PC-3 (cell line): ENCODE data around the gene CACNA1C. TPM values are rescaled to one million over a fixed set of nuclear protein-coding genes. Genes with fewer than 3 reads are reported as not detected.

ENCODE experiments used
- ATAC-seq: fragments of 200-7000 bp; cut with Tn5 transposase; 2 replicates; pipeline ENCODE4 v1.9.1; 2020; ENCODE audit warnings: mild to moderate bottlenecking, moderate library complexity
- BruUV-seq: library from RNA; stranded (reverse); fragments of 400-500 nt; replicated peaks from 2 replicates; lab custom pipeline; 2021; lab: Mats Ljungman, UMichigan
- CTCF ChIA-PET: fragments of 300-600 bp; sonication (Branson Sonifier 250); formaldehyde crosslinking; loops from one replicate; lab custom pipeline; 2022; ENCODE audit warnings: antibody characterized with exemption; lab: Charles Lee
- POLR2A ChIA-PET: fragments of 300-600 bp; sonication (Branson Sonifier 250); formaldehyde crosslinking; loops from one replicate; lab custom pipeline; 2022; ENCODE audit warnings: antibody characterized with exemption; ENCODE audit not compliant: unreplicated experiment; lab: Charles Lee
- DNase-seq: peaks from one replicate; pipeline ENCODE4 v3.0.0-alpha.2; 2015
- H2AFZ ChIP-seq: fragments of 300-600 bp; sonication (generic); 2 replicates; pipeline ENCODE4 v1.6.0; 2016; ENCODE audit warnings: antibody characterized with exemption, low read length
- H3F3A ChIP-seq: fragments of 300-600 bp; sonication (generic); one replicate; pipeline ENCODE4 v1.6.0; 2017; ENCODE audit warnings: antibody characterized with exemption, low read length, control low read depth, mild to moderate bottlenecking; ENCODE audit not compliant: unreplicated experiment
- H3K27ac ChIP-seq: fragments of 300-600 bp; sonication (generic); 2 replicates; pipeline ENCODE4 v1.5.1; 2016; ENCODE audit warnings: mild to moderate bottlenecking, low read length
- H3K27me3 ChIP-seq: fragments of 300-600 bp; sonication (generic); 2 replicates; pipeline ENCODE4 v1.6.1; 2016; ENCODE audit warnings: low read length, mixed read lengths
- H3K36me3 ChIP-seq: fragments of 300-600 bp; sonication (generic); 2 replicates; pipeline ENCODE4 v1.6.1; 2016; ENCODE audit warnings: low read depth, mixed run types, low read length, mixed read lengths
- H3K4me1 ChIP-seq: fragments of 300-600 bp; sonication (generic); 2 replicates; pipeline ENCODE4 v1.5.1; 2016; ENCODE audit warnings: low read length; ENCODE audit not compliant: insufficient read depth
- H3K4me2 ChIP-seq: fragments of 300-600 bp; sonication (generic); 2 replicates; pipeline ENCODE4 v1.6.0; 2016; ENCODE audit warnings: low read length
- H3K4me3 ChIP-seq: fragments of 300-600 bp; sonication (generic); 2 replicates; pipeline ENCODE4 v1.5.1; 2016; ENCODE audit warnings: mild to moderate bottlenecking, low read length, mixed read lengths
- H3K79me2 ChIP-seq: fragments of 300-600 bp; sonication (generic); 2 replicates; pipeline ENCODE4 v1.6.1; 2017; ENCODE audit warnings: low read length, mixed read lengths
- H3K9ac ChIP-seq: fragments of 300-600 bp; sonication (generic); 2 replicates; pipeline ENCODE4 v1.6.0; 2016; ENCODE audit warnings: mild to moderate bottlenecking, low read length
- H3K9me2 ChIP-seq: fragments of 300-600 bp; sonication (generic); replicated peaks from 2 replicates; pipeline ENCODE4 v1.6.1; 2016; ENCODE audit warnings: mixed run types, low read length, mixed read lengths
- H3K9me3 ChIP-seq: fragments of 300-600 bp; sonication (generic); 2 replicates; pipeline ENCODE4 v1.6.1; 2016; ENCODE audit warnings: low read length, mixed read lengths
- H4K20me1 ChIP-seq: fragments of 300-600 bp; sonication (generic); 2 replicates; pipeline ENCODE4 v1.6.1; 2016; ENCODE audit warnings: low read length, mixed read lengths
- EZH2 ChIP-seq: fragments of 300-600 bp; sonication (generic); IDR thresholded peaks from one replicate; pipeline ENCODE4 v1.6.1; 2017; ENCODE audit warnings: antibody characterized with exemption, mild to moderate bottlenecking, low read length; ENCODE audit not compliant: unreplicated experiment
- EZH2phosphoT487 ChIP-seq: fragments of 300-600 bp; sonication (generic); IDR thresholded peaks from 2 replicates; pipeline ENCODE4 v1.6.1; 2018; ENCODE audit warnings: mild to moderate bottlenecking, antibody characterized with exemption, low read length, borderline replicate concordance
- intact Hi-C: fragments of 100-400 bp; cut with micrococcal nuclease; formaldehyde crosslinking; loops from 2 replicates; pipeline ENCODE4 v1.9.0; 2023
- total RNA-seq: library from RNA; depleted of rRNA; stranded (reverse); fragments of >200 nt; gene quantifications from 2 replicates; pipeline ENCODE4 v1.2.3, GENCODE V29; 2014
- TF ChIP-seq, protein P1 (sequence below): fragments of 300-600 bp; sonication (generic); conservative IDR thresholded peaks from 2 replicates; pipeline ENCODE4 v1.5.1; 2017; ENCODE audit warnings: antibody characterized with exemption, low read depth, mild to moderate bottlenecking, low read length

Gene CACNA1C
- total RNA-seq, 1 experiment from 2014 or later, result not detected

DNA sequence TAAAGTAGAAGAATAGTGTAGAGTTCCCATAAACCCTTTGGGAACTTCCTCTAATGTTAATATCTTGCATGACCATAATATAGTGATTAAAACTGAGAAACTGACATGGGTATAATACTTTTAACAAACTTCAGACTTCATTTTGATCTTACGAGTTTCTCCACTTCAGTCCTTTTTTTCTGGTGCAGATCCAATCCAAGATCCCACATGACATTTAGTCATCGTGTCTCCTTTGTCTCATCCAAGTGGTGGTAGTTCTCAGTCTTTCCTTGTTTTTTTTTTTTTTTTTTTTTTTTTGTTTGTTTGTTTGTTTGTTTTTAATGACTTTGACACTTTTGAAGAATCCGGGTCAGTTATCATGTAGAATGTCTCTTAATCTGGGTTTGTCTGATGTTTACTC, 179.2 kb downstream of the CACNA1C start:
- no peak overlapping the region for H3K4me2 ChIP-seq
- peaks cover 10% of the 10 kb centered on the region for H3K27me3 ChIP-seq
- H3K9ac ChIP-seq, result no peak overlapping the region
- ChIA-PET CTCF (no interaction called here), POLR2A (no interaction called here)
- no peaks in the 10 kb centered on the region for H3K79me2 ChIP-seq
- no peak for DNase-seq
- H3K9me2 ChIP-seq, result no peaks in the 10 kb centered on the region
- ATAC-seq, result no peak
- H3K4me1 ChIP-seq, result peaks cover 4% of the 10 kb centered on the region; the same call in 1 of the 2 replicates
- no TSS peak for BruUV-seq
- no peaks in the 10 kb centered on the region for H3K36me3 ChIP-seq
- no peak overlapping the region for H3K4me3 ChIP-seq
- TF ChIP-seq EZH2 (no peak), EZH2phosphoT487 (no peak)
- TF ChIP-seq, protein P1, sequence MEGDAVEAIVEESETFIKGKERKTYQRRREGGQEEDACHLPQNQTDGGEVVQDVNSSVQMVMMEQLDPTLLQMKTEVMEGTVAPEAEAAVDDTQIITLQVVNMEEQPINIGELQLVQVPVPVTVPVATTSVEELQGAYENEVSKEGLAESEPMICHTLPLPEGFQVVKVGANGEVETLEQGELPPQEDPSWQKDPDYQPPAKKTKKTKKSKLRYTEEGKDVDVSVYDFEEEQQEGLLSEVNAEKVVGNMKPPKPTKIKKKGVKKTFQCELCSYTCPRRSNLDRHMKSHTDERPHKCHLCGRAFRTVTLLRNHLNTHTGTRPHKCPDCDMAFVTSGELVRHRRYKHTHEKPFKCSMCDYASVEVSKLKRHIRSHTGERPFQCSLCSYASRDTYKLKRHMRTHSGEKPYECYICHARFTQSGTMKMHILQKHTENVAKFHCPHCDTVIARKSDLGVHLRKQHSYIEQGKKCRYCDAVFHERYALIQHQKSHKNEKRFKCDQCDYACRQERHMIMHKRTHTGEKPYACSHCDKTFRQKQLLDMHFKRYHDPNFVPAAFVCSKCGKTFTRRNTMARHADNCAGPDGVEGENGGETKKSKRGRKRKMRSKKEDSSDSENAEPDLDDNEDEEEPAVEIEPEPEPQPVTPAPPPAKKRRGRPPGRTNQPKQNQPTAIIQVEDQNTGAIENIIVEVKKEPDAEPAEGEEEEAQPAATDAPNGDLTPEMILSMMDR, result no peak
- H4K20me1 ChIP-seq, result no peaks in the 10 kb centered on the region
- no peak overlapping the region for H3K27ac ChIP-seq
- no peaks in the 10 kb centered on the region for H3F3A ChIP-seq
- intact Hi-C loops, result no loop called here
- H3K9me3 ChIP-seq, result no peaks in the 10 kb centered on the region
- H2AFZ ChIP-seq, result no peak overlapping the region

DNA sequence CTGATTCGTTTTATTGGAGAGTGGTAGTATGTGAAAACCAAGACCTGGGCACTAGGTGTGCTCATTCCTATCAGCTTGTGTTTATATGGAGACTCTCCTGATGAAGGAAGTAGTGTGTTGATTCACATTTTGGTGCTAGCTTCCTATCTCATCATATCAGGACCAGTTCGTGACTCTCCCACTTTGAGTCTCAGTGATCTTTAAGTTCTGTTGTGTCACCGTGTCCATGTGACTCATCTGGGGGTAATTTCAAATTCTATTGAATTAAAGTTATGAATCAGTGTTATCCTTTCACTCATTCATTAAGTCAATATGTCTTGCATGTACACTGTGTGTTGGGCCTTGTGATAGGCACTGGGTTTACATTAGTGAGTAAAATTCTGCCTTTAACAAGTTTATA, 180.2 kb downstream of the CACNA1C start:
- Histone ChIP-seq H3K4me1 (peaks cover 4% of the 10 kb centered on the region; the same call in 1 of the 2 replicates), H2AFZ (no peak overlapping the region), H3K9me3 (no peaks in the 10 kb centered on the region), H3F3A (no peaks in the 10 kb centered on the region), H3K9me2 (no peaks in the 10 kb centered on the region), H3K27me3 (peaks cover 8% of the 10 kb centered on the region; the same call in 1 of the 2 replicates), H3K9ac (no peak overlapping the region), H3K27ac (no peak overlapping the region), H4K20me1 (no peaks in the 10 kb centered on the region), H3K4me3 (no peak overlapping the region), H3K36me3 (no peaks in the 10 kb centered on the region), H3K79me2 (no peaks in the 10 kb centered on the region), H3K4me2 (no peak overlapping the region)
- DNase-seq (peak; percentile 65), ATAC-seq (no peak)
- intact Hi-C loops, result no loop called here
- ChIA-PET CTCF (no interaction called here), POLR2A (no interaction called here)
- TF ChIP-seq EZH2 (no peak), EZH2phosphoT487 (no peak)
- TF ChIP-seq, protein P1, result no peak
- no TSS peak for BruUV-seq

DNA sequence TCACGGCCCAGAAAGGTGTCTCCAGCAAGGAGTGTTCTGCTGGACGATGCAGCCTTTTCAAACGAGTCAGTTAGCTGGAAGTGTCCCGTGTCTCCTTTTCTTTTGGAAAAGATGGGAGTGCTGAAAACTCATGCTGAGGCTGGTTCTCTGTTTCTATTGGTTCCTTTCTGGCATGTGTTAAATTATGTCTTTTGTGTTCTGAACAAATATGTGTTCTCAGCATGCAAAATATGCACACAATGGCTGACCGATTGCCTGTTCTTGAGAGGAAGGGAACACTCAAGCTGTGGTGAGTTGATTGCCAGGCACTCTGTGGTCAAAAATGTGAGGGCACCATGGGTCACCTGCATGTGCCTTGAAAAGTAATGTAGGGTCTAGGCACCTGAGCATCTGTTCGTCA, 181.3 kb downstream of the CACNA1C start:
- Histone ChIP-seq H3K4me2 (no peak overlapping the region), H3K36me3 (no peaks in the 10 kb centered on the region), H3K4me3 (no peak overlapping the region), H4K20me1 (no peaks in the 10 kb centered on the region), H3F3A (no peaks in the 10 kb centered on the region), H3K9me2 (no peaks in the 10 kb centered on the region), H3K79me2 (no peaks in the 10 kb centered on the region), H3K27me3 (peaks cover 18% of the 10 kb centered on the region), H3K9ac (no peak overlapping the region), H3K27ac (no peak overlapping the region), H3K9me3 (no peaks in the 10 kb centered on the region), H3K4me1 (peaks cover 4% of the 10 kb centered on the region; the same call in 1 of the 2 replicates), H2AFZ (no peak overlapping the region)
- POLR2A ChIA-PET, result no interaction called here
- DNase-seq (no peak), ATAC-seq (no peak)
- intact Hi-C loops, result no loop called here
- BruUV-seq, result no TSS peak
- TF ChIP-seq, protein P1, result no peak
- no peak for TF ChIP-seq EZH2
- no peak for TF ChIP-seq EZH2phosphoT487
- CTCF ChIA-PET, result no interaction called here
